ENCODE results near the gene CALB2. TPM values are rescaled to one million over a fixed set of nuclear protein-coding genes. Genes with fewer than 3 reads are reported as not detected.
A peak's percentile ranks its signal among the peaks of the same experiment; 100 is the strongest.

Gene CALB2
- total and polyA plus RNA-seq, 2 of the 4 experiments (the other 2 are of a cell fraction), result 0.18 to 0.32 TPM

GRCh38 chr16:71358464-71358998 lies at the start of gene CALB2 (continued):
- TF ChIP-seq USF2 (IDR thresholded peaks at IDR 0.05; ENCODE audit: low read depth, low read length), result no peak

GRCh38 chr16:71311553-71312158 lies 46.9 kb upstream of the CALB2 start:
- no peak overlapping the region for H2AFZ ChIP-seq (replicated peaks; ENCODE audit: low read length, poor library complexity)
- TF ChIP-seq CTCF (conservative IDR thresholded peaks at IDR 0.05; ENCODE audit: low read depth, low read length), result peak; percentile 58
- no peak for TF ChIP-seq MAFK (IDR thresholded peaks at IDR 0.05; ENCODE audit: low read depth, low read length)
- no peak for TF ChIP-seq USF2 (IDR thresholded peaks at IDR 0.05; ENCODE audit: low read depth, low read length)
- no peak for TF ChIP-seq CEBPB (IDR thresholded peaks at IDR 0.05; ENCODE audit: low read depth, low read length)
- peak; percentile 62 for TF ChIP-seq RAD21 (IDR thresholded peaks at IDR 0.05; ENCODE audit: low read length)
- TF ChIP-seq RCOR1 (IDR thresholded peaks at IDR 0.05; ENCODE audit: insufficient replicate concordance, low read length), result no peak
- TF ChIP-seq CHD1 (IDR thresholded peaks at IDR 0.05; ENCODE audit: low read depth, low read length), result no peak
- no peak for TF ChIP-seq FOS (IDR thresholded peaks at IDR 0.05; ENCODE audit: low read depth, low read length)
- no peak for TF ChIP-seq MXI1 (IDR thresholded peaks at IDR 0.05; ENCODE audit: borderline replicate concordance, low read depth, low read length)
- no peak for TF ChIP-seq NFE2L2 (IDR thresholded peaks at IDR 0.05; ENCODE audit: low read depth, low read length)
- TF ChIP-seq ELK1 (IDR thresholded peaks at IDR 0.05; ENCODE audit: borderline replicate concordance, low read depth, low read length), result no peak

More at GRCh38 chr16:71311553-71312158, 46.9 kb upstream of the CALB2 start:
- ATAC-seq (ENCODE audit: low read depth), result peak; percentile 61
- no peaks in the 10 kb centered on the region for H3K79me1 ChIP-seq (ENCODE audit: low read depth in 1 of 2, low read length in 2 of 2)
- H4K8ac ChIP-seq (ENCODE audit: low read depth in 2 of 2, low read length in 2 of 2), result no peak overlapping the region
- H3K9me3 ChIP-seq (ENCODE audit: control insufficient read depth, insufficient read depth, low read length), result no peaks in the 10 kb centered on the region
- no peaks in the 10 kb centered on the region for H3K9me1 ChIP-seq (ENCODE audit: insufficient read depth, low read length)
- H2AK9ac ChIP-seq (replicated peaks; ENCODE audit: low read depth, low read length, poor library complexity), result no peak overlapping the region
- BruUV-seq (replicated peaks), result no TSS peak
- WGBS, 2 experiments (ENCODE audit: extremely low coverage in 2 of 2, insufficient read length in 1 of 2), result 40% methylated on average over 1 of the region's 7 CpGs; no CpG with 5 or more reads in 1 of the 2 experiments
- CTCF ChIA-PET, result interaction anchor here (0.5 to 1.5 kb wide), 10 partner anchors 10 to 512 kb away, joined by 3 to 12 read pairs (median 4); no protein-coding TSS in a partner anchor
- H3K14ac ChIP-seq (replicated peaks; ENCODE audit: low read depth, low read length), result no peak overlapping the region
- H2AK5ac ChIP-seq (ENCODE audit: low read depth, low read length), result no peak overlapping the region
- H3K56ac ChIP-seq (ENCODE audit: extremely low read depth, insufficient read depth, low read length), result no peak overlapping the region
- no peak overlapping the region for H3K18ac ChIP-seq (ENCODE audit: low read depth, low read length)
- H4K91ac ChIP-seq (ENCODE audit: insufficient read depth, low read depth, low read length), result no peak overlapping the region
- H4K20me1 ChIP-seq (ENCODE audit: insufficient read depth, low read length), result no peaks in the 10 kb centered on the region
- no peak overlapping the region for H2BK15ac ChIP-seq (ENCODE audit: low read depth, low read length)
- intact Hi-C loops (cut with micrococcal nuclease) (no loop called here), in situ Hi-C loops (cut with MboI; ENCODE audit: low sequenced_read_pairs) (no loop called here), dilution Hi-C loops (cut with HindIII; ENCODE audit: low sequenced_read_pairs, unreplicated experiment) (no loop called here)
- no peak overlapping the region for H3K23ac ChIP-seq (ENCODE audit: low read depth, low read length)
- no peak overlapping the region for H3K4me2 ChIP-seq (ENCODE audit: low read depth, low read length)
- H3K36me3 ChIP-seq (ENCODE audit: control insufficient read depth, insufficient read depth, low read length), result no peaks in the 10 kb centered on the region
- no peaks in the 10 kb centered on the region; the same call in 1 of the 2 replicates for H3K27me3 ChIP-seq (ENCODE audit: control insufficient read depth, insufficient read depth, low read length)
- H3K9ac ChIP-seq (ENCODE audit: low read depth, low read length), result no peak overlapping the region
- peak; percentile 5 for DNase-seq
- POLR2A ChIA-PET (ENCODE audit: unreplicated experiment), result no interaction called here
- no peaks in the 10 kb centered on the region for H3K4me1 ChIP-seq (ENCODE audit: control insufficient read depth, insufficient read depth, low read length)
- H3K4me3 ChIP-seq (ENCODE audit: insufficient read depth, low read depth, low read length), result no peak overlapping the region
- H4K5ac ChIP-seq (ENCODE audit: low read depth, low read length), result no peak overlapping the region
- H2BK20ac ChIP-seq (ENCODE audit: low read depth, low read length), result no peak overlapping the region
- H2BK120ac ChIP-seq (ENCODE audit: low read depth, low read length), result no peak overlapping the region
- H3K4ac ChIP-seq (ENCODE audit: low read depth, low read length), result no peak overlapping the region
- H2BK5ac ChIP-seq (ENCODE audit: low read depth, low read length, poor library complexity, severe bottlenecking), result no peak overlapping the region
- no peak overlapping the region for H3K27ac ChIP-seq (ENCODE audit: insufficient read depth, low read length)
